ENCODE results near the gene CCDC69.

DNA sequence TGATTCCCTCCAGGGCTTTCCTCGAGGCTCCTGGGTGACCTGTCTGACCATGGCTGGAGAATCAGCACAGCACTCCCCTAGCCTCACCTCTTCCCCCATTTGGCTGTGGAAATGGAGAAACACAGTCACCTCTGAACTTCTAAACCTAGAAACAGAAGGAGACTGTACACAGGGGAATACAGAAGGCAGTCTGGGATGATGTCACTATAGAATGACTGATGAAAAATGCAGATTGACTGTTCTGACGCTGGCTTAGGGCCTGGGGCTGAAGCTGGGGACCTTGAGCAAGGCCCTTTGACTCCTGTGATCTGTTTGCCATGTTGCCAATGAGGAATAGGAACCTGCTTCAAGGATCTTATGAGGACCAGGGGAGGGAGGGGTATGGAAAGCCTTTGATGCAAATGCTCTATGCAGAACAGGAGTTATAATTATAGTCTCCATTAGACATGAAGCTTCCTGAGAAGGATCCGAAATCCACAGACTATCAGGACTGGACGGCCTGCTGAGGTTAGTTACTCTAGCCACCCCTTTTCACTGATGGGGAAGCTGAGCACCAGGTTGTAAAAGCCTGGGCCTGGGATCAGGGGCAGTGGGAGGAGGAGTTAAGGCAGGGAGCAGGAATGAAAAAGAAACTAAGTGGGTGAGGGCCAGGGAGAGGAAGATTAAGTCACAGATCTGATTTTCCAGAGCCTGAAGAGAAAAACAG, 41.9 kb downstream of the CCDC69 start:
- TF ChIP-seq, protein P1, sequence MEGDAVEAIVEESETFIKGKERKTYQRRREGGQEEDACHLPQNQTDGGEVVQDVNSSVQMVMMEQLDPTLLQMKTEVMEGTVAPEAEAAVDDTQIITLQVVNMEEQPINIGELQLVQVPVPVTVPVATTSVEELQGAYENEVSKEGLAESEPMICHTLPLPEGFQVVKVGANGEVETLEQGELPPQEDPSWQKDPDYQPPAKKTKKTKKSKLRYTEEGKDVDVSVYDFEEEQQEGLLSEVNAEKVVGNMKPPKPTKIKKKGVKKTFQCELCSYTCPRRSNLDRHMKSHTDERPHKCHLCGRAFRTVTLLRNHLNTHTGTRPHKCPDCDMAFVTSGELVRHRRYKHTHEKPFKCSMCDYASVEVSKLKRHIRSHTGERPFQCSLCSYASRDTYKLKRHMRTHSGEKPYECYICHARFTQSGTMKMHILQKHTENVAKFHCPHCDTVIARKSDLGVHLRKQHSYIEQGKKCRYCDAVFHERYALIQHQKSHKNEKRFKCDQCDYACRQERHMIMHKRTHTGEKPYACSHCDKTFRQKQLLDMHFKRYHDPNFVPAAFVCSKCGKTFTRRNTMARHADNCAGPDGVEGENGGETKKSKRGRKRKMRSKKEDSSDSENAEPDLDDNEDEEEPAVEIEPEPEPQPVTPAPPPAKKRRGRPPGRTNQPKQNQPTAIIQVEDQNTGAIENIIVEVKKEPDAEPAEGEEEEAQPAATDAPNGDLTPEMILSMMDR (IDR thresholded peaks at IDR 0.05; ENCODE audit: insufficient read depth, low read length, poor library complexity, severe bottlenecking): no peak
- no peak for TF ChIP-seq EZH2phosphoT487 (conservative IDR thresholded peaks at IDR 0.05; ENCODE audit: low read length)
